Measurements from ENCODE around the gene POGLUT2.

DNA sequence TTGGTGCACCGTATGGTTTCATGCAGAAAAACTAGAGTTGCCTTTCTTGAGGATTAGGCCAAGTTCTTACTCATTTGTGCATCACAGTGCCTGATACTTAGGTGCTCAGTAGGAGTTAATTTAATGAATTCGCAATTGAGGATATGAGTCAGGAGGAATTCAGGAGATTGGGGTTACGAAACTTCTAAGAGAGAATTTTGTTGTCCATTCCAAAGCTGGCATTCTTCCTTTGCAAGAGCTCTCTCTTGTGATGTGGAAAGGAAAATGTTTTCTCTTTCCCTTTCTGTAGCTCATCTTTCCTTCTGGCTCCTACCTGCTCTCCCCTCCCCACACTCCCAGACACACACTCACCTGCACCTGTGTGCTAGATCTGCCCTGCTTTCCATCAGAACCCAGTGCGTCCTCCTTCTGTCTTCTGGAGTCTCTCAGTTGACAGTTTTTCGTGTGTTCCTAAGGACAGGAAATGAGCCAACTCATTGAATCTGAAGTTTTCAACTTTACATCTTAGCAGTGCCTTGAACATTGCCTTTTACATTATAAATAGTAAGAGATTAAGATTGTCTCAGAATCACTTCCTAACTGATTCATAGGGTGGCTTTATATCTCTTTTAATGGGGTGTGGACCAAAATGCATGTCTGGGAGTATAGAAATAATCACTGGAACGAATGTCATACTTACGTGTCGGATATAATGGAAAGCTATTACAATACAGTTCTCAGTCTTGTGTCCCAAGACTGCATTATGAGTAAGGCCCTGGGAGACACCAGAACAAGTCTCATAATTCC lies 27.3 kb upstream of the POGLUT2 start:
- TF ChIP-seq, protein P1, sequence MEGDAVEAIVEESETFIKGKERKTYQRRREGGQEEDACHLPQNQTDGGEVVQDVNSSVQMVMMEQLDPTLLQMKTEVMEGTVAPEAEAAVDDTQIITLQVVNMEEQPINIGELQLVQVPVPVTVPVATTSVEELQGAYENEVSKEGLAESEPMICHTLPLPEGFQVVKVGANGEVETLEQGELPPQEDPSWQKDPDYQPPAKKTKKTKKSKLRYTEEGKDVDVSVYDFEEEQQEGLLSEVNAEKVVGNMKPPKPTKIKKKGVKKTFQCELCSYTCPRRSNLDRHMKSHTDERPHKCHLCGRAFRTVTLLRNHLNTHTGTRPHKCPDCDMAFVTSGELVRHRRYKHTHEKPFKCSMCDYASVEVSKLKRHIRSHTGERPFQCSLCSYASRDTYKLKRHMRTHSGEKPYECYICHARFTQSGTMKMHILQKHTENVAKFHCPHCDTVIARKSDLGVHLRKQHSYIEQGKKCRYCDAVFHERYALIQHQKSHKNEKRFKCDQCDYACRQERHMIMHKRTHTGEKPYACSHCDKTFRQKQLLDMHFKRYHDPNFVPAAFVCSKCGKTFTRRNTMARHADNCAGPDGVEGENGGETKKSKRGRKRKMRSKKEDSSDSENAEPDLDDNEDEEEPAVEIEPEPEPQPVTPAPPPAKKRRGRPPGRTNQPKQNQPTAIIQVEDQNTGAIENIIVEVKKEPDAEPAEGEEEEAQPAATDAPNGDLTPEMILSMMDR (IDR thresholded peaks at IDR 0.05): no peak
- no peak for TF ChIP-seq POLR2A (IDR thresholded peaks at IDR 0.05)
- no peak for TF ChIP-seq POLR2AphosphoS5 (IDR thresholded peaks at IDR 0.05)
- no peak for TF ChIP-seq EP300 (IDR thresholded peaks at IDR 0.05; ENCODE audit: low read depth)

Measured in transverse colon (tissue), 4 donors.